NT2/D1 (cell line): Measurements from ENCODE around the gene IGFL4.

Experiments used
- SUZ12 ChIP-seq: IDR thresholded peaks from 2 replicates; pipeline ENCODE4 v1.6.1; 2011; ENCODE audit not compliant: insufficient read length, insufficient read depth; ENCODE audit errors: extremely low read depth
- YY1 ChIP-seq: IDR thresholded peaks from 2 replicates; pipeline ENCODE4 v1.6.1; 2011; ENCODE audit not compliant: insufficient read length, insufficient read depth
- ZNF274 ChIP-seq: IDR thresholded peaks from 2 replicates; pipeline ENCODE4 v1.6.1; 2011; ENCODE audit warnings: mild to moderate bottlenecking, low read depth, low read length

DNA sequence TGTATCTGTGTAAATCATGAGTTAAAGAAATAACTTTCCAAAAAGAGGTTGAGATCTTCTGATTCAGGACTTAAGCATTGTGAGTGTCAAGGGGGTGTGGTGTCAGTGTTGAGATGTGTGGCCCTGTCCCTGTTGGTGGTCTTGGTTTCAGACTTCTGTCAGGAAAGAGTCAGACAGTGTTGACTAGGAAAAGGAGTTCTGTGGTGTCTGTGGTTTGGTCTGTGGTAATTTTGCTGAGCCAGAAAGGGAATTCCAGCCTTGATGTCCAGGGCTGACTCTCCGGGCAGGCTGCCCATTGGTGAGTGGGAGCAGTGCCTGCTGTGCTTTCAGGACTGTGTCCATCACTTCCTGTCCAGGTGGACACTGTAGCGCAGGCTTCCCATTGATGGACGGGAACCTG is 39.8 kb upstream of the IGFL4 start:
- TF ChIP-seq SUZ12 (no peak), ZNF274 (no peak), YY1 (no peak)
